Mucosa of rectum (tissue), 2 donors: Measurements from ENCODE around the gene CRYBB2.
"Not testable (repeated sequence)": the region's sequence is repeated elsewhere in the genome, so short reads cannot be mapped to it uniquely, and the experiment has no call there.

Source experiments
- H3K27ac ChIP-seq, 2 donors: one replicate each; pipeline ENCODE4 v1.7.0; 2013; ENCODE audit warnings: inconsistent platforms in 2 of 2, low read depth in 2 of 2, low read length in 2 of 2
- H3K27me3 ChIP-seq, 2 donors: one replicate each; pipeline ENCODE4 v1.7.0; 2013; ENCODE audit warnings: low read length in 2 of 2; ENCODE audit not compliant: control insufficient read depth in 2 of 2, insufficient read depth in 2 of 2
- H3K36me3 ChIP-seq, 2 donors: one replicate each; pipeline ENCODE4 v1.7.0; 2013; ENCODE audit warnings: low read length in 2 of 2; ENCODE audit not compliant: control insufficient read depth in 2 of 2, insufficient read depth in 2 of 2
- H3K4me1 ChIP-seq, 2 donors: one replicate each; pipeline ENCODE4 v1.7.0; 2013; ENCODE audit warnings: low read length in 2 of 2, mild to moderate bottlenecking in 1 of 2; ENCODE audit not compliant: control insufficient read depth in 2 of 2, insufficient read depth in 2 of 2
- H3K4me3 ChIP-seq, 2 donors: one replicate each; pipeline ENCODE4 v1.7.0; 2013; ENCODE audit warnings: low read length in 2 of 2
- H3K9ac ChIP-seq, 2 donors: one replicate each; pipeline ENCODE4 v1.7.0; 2013; ENCODE audit warnings: low read length in 2 of 2, low read depth in 1 of 2, mild to moderate bottlenecking in 1 of 2
- H3K9me3 ChIP-seq, 2 donors: one replicate each; pipeline ENCODE4 v1.7.0; 2013; ENCODE audit warnings: low read length in 2 of 2; ENCODE audit not compliant: control insufficient read depth in 2 of 2
- donor health status: healthy.
- donor health status: Normal muscosa, but diverticular disease.

The CRYBB2 gene

DNA sequence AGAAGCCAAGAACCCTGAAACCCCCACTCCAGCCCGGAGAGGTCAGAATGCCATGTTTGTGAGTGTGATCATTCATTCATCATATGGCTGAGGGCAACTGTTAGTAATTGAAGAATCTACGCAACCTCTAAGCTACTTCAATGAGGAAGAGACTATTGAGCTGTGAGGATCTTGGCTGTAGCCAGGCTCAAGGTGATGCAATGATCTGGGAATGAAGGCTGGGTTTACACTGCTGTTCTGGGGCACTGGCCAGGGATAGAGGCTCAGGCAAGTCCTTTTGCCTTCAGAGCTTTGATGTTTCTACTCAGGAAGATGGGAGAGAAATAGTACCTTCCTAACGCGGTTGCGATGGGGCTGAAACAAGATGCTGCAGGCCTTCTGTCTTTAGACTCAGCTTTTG lies 12.9 kb downstream of the CRYBB2 start:
- Histone ChIP-seq H3K4me3 (no peak overlapping the region), H3K27me3 (no peaks in the 10 kb centered on the region), H3K9me3 (no peaks in the 10 kb centered on the region), H3K36me3 (no peaks in the 10 kb centered on the region), H3K27ac (no peak overlapping the region), H3K4me1 (peaks cover 0 to 2% of the 10 kb centered on the region in 2 donors), H3K9ac (no peak overlapping the region)

DNA sequence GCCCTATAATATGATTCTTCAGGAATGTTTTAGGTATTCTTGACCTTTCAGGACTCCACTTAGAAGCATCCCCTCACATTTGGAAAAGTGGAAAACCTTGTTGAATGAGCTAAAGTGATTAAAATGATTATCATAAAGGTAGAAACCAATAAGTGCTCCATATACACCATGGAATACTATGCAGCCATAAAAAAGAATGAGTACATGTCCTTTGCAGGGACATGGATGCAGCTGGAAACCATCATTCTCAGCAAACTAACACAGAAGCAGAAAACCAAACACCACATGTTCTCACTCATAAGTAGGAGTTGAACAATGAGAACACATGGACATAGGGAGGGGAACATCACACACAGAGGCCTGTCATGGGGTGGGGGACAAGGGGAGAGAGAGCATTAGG lies 14.3 kb downstream of the CRYBB2 start:
- H3K9ac ChIP-seq, H3K36me3 ChIP-seq, H3K4me3 ChIP-seq, H3K9me3 ChIP-seq, H3K27ac ChIP-seq, H3K27me3 ChIP-seq, H3K4me1 ChIP-seq: not testable (repeated sequence)

DNA sequence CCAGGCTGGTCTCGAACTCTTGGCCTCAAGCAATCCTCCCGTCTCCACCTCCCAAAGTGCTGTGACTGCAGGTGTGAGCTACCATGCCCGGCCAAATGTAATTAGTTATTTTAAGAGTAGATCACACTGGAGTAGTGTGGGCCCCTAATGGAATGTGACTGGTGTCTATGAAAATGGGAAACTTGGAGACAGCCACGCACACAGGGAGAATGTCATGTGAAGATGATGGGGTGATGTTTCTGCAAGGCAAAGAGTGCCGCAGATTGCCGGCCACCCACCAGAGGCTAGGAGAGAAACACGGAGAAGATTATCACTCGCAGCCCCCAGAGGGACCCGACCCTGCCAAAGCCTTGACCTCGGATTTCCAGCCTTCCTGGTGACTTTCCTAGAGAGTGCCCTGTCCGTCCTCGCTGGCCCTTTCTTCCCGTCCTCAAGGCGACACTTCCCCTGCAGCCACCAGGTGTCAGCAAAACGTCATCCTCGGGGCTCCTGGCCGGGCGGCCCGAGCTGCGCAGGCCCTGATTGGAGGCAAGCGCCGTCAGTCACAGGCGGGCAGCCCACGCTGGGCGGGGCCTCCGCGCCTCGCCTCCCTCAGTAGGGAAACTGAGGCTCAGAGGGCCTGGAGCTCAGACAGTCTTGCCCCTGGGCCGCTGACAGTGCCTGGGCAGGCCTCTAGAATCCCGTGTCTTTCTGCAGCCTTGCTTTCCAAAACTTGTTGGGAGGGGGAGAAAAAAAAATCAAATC lies 16.3 kb downstream of the CRYBB2 start:
- no peaks in the 10 kb centered on the region for H3K27me3 ChIP-seq
- no peak overlapping the region for H3K9ac ChIP-seq
- no peaks in the 10 kb centered on the region for H3K9me3 ChIP-seq
- H3K4me3 ChIP-seq = no peak overlapping the region
- peaks cover 0 to 2% of the 10 kb centered on the region in 2 donors for H3K4me1 ChIP-seq
- no peak overlapping the region for H3K27ac ChIP-seq
- no peaks in the 10 kb centered on the region for H3K36me3 ChIP-seq

- Histone ChIP-seq H3K27ac (no peak overlapping the region), H3K27me3 (no peaks in the 10 kb centered on the region), H3K4me3 (no peak overlapping the region), H3K9me3 (no peaks in the 10 kb centered on the region), H3K9ac (no peak overlapping the region), H3K36me3 (no peaks in the 10 kb centered on the region), H3K4me1 (peaks cover 0 to 2% of the 10 kb centered on the region in 2 donors)
Measured at GRCh38 chr22:25236417-25236816, 17.0 kb downstream of the CRYBB2 start.

GRCh38 chr22:25237503-25237902 lies 18.1 kb downstream of the CRYBB2 start:
- Histone ChIP-seq H3K9me3 (no peaks in the 10 kb centered on the region), H3K27ac (no peak overlapping the region), H3K9ac (no peak overlapping the region), H3K4me1 (peaks cover 0 to 2% of the 10 kb centered on the region in 2 donors), H3K36me3 (no peaks in the 10 kb centered on the region), H3K27me3 (no peaks in the 10 kb centered on the region), H3K4me3 (no peak overlapping the region)

DNA sequence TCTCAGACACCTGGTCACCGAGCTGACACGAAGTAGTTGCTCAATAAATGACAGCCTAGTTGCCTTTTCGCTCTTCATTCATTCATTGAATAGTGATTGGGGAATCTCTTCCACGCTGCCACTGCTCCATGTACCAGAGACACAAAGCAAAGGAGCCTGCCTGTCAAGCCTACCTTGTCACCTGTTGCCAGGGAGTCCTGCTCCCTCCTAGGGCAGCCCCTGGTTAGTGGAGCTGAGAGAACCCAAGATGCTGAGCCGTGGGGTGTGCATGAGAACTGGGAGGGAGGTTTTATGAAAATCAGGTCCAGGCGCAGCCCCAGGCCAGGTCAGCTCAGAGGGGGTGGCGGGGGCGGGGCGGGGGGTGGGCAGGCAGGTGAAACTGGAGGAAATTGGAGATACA lies 18.6 kb downstream of the CRYBB2 start:
- not testable (repeated sequence) for H3K27me3 ChIP-seq, H3K9ac ChIP-seq, H3K4me1 ChIP-seq, H3K4me3 ChIP-seq, H3K27ac ChIP-seq, H3K9me3 ChIP-seq, H3K36me3 ChIP-seq

DNA sequence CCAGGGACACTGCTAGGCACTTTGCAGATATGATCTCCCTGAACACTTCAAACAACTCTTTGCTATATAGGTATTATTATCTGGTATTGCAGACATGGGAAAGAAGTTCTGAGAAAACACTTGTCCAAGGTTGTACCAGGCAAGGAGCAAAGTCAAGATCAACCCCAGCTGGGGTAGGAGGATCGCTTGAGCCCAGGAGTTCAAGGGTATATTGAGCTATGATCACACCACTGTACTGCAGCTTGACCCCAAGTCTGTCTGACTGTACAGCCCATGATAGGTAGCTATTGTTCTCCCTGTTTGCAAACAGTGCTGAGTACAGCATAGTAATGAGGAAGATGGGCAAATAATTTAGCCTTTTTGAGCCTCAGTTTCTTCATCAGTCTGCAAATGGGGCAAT lies 35.7 kb downstream of the CRYBB2 start:
- H3K36me3 ChIP-seq, H3K9me3 ChIP-seq, H3K4me3 ChIP-seq, H3K27me3 ChIP-seq, H3K4me1 ChIP-seq, H3K27ac ChIP-seq, H3K9ac ChIP-seq: not testable (repeated sequence)

DNA sequence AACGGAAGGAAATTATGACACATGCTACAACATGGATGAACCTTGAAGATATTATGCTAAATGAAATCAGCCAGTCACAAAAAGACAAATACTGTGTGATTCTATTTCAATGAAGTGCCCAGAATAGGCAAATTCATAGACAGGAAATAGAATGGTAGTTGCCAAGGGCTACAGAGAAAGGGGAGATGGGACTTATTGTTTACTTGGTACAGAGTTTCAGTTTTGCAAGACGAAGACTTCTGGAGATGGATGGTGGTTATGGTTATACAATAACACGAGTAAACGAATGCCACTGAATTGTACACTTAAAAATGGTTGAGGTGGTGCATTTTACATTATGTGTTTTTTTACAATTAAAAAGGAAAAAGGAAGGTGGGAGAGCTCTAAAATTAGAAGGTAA lies 48.1 kb downstream of the CRYBB2 start:
- not testable (repeated sequence) for H3K4me3 ChIP-seq, H3K36me3 ChIP-seq, H3K4me1 ChIP-seq, H3K9ac ChIP-seq, H3K9me3 ChIP-seq, H3K27me3 ChIP-seq, H3K27ac ChIP-seq

DNA sequence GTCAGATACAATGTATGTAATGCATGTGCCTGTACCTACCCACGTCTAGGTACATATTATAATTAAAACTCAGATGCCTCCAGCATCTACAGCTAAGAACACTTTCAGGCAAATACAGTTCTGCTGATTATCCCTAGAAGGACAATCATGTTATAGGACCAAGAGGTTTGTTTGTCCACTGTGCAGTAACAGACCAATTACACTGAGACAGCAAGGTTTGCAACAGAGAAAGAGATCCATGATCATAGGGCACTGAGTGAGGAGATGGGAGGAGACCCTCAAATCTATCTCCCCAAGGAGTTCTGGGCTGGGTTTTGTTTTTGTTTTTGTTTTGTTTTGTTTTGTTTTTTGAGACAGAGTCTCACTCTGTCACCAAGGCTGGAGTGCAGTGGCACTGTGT lies 49.5 kb downstream of the CRYBB2 start:
- not testable (repeated sequence) for H3K27me3 ChIP-seq, H3K9me3 ChIP-seq, H3K27ac ChIP-seq, H3K9ac ChIP-seq, H3K4me1 ChIP-seq, H3K36me3 ChIP-seq, H3K4me3 ChIP-seq

GRCh38 chr22:25270061-25270460 lies 50.6 kb downstream of the CRYBB2 start:
- not testable (repeated sequence) for H3K9me3 ChIP-seq, H3K27me3 ChIP-seq, H3K4me1 ChIP-seq, H3K27ac ChIP-seq, H3K4me3 ChIP-seq, H3K9ac ChIP-seq, H3K36me3 ChIP-seq

- not testable (repeated sequence) for H3K27ac ChIP-seq, H3K4me1 ChIP-seq
Measured at GRCh38 chr22:25273231-25273630, 53.8 kb downstream of the CRYBB2 start.

More at GRCh38 chr22:25273231-25273630, 53.8 kb downstream of the CRYBB2 start:
- not testable (repeated sequence) for H3K36me3 ChIP-seq, H3K9ac ChIP-seq, H3K9me3 ChIP-seq, H3K27me3 ChIP-seq, H3K4me3 ChIP-seq
